Activated CD4-positive, alpha-beta T cell treated with anti-CD3 and anti-CD28 coated beads, Interleukin-2, Interleukin-4, amounts not matched to agents 100 ng/mL and 50 ng/mL, durations not matched to agents 16 hours and 8 hours (primary cell): ENCODE data around the gene NDUFB11.
A peak's percentile ranks its signal among the peaks of the same experiment; 100 is the strongest.
"Not testable (repeated sequence)": the region's sequence is repeated elsewhere in the genome, so short reads cannot be mapped to it uniquely, and the experiment has no call there.

Experiments used
- DNase-seq: peaks from one replicate; pipeline ENCODE4 v3.0.0-alpha.2; 2020; ENCODE audit warnings: low spot score

NDUFB11 gene

DNA sequence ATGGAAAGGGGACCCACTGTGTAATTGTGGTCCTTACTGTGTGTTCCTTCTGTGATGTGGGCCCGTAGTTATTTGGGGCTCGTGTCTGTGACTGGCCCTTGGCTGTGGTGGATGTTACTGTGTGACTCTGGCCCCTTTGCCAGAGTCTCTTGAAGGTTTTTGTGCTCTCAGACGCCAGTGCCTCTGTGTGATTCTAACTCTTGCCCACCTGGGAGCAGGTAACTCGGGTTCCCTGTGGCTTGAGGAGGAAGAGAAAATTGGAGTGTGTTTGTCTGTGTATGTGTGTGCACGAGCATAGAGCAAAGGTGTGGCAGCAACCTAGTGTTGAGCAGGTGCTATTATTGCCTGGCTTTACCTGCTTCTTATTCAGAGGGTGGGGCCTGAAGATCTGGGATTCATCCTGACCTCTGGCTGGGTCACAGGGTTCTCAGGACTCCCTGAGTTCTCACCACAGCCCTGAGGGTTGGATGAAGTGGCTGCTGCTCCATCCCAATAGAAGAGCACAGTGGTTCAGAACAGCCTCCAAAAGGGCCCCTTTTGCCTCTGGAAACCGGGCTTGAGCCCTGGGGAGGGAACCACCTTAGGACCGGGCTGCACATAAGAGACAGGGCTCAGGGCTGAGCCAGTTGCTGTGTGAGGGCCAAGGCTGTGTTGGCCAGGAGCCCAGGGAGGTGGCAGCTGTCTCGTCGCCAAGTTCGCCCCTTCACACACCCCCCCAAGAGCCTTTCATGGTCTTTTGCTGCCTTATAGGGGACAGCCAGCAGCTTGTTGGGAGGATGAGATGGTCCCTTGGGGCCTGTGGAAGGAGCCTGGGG, 1.8 kb upstream of the NDUFB11 start:
- no peak for DNase-seq

DNA sequence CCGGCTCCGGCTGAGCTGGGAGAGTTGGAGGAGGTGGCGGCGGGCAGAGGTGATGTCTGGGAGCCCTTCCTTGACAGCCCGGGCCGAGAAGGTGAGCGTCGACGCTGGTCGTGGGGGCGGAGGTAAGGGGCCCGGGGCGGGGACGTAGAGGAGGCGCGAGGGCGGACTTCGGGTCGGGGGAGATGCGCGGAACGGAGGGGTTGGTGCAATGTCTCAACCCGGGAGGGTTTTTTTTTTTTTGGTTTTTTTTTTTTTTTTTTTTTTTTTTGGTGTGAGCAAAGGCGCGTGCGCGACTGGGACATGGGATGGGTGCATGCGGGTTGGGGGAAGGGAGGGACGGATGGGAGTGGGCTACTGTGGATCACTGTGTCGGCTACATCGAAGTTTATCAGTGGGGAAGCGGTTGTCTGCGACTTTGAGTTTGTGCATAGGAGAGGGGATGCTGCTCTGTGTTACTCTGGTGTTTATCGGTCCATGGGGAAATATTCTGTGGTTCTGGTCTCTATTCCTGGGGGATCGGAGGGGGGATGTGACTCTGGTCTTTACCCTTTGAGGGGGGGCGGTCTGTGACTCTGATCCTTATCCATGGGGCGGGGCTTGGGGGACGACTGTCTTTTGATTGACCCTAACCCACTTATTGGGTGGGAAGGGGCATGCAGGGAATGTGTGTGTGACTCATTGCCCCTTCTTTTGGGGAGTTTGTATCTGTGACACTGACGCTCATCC, 1.1 kb upstream of the NDUFB11 start:
- DNase-seq: no peak

DNA sequence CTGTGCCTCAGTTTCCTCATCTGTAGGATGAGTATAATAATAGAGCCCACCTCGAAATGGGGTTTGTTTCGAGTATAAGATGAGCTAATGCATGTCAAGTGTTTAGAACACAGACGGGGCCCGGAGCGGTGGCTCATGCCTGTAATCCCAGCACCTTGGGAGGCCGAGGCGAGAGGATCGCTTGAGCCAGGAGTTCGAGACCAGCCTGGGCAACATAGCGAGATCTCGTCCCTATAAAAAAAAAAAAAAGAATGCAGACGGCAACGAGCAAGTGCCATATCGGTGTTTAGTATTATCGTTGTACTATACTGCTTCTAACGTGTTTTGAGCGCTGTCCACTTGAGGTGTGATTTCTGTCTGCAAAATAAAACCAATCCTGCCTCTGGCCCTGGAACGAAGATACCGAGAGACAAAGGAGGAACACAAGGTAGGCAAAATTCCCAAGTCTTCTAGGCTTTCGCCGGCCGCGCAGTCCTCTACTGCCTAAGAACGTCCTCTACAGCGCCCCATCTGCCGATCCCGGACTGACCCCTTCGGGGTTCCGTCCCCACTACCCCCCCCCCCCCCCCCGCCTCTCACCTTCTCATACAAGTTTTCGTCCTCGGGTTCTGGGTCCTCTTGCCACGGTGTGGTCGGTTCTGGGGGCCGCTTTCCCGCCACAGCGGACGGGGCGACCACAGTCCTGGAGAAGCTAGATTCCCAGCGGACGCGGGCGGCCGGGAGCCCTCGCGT, 442 bp downstream of the NDUFB11 start:
- DNase-seq: no peak

DNA sequence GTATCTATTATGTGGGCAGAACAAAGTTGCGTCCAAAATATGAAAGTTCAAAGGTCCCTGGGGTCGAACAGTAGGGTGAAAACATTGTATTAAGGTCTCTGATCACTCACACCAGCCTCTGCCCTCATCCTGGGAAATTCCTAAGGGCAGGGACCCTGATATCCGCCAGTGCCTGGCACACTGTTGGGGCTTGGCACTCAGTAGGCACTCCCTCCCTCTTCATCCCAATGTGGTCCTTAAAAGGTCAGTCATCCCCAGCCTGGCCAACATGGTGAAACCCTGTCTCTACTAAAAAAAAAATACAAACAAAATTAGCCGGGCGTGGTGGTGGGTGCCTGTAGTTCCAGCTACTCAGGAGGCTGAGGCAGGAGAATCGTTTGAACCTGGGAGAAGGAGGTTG, 6.3 kb downstream of the NDUFB11 start:
- no peak for DNase-seq

DNA sequence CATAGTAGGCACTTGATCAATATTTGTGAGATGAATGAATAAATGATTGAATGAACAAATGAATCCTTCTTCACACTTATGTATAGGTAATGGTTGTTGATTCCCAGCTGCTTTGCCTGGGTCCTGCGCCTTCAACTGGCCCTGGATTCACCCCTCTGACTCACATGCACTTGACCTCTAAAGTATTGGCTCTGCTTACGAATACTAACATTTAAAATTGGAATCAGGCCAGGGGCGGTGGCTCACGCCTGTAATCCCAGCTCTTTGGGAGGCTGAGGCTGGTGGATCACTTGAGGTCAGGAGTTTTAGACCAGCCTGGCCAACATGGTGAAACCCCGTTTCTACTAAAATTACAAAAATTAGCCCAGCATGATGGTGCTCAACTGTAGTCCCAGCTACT, 8.9 kb downstream of the NDUFB11 start:
- not testable (repeated sequence) for DNase-seq

DNA sequence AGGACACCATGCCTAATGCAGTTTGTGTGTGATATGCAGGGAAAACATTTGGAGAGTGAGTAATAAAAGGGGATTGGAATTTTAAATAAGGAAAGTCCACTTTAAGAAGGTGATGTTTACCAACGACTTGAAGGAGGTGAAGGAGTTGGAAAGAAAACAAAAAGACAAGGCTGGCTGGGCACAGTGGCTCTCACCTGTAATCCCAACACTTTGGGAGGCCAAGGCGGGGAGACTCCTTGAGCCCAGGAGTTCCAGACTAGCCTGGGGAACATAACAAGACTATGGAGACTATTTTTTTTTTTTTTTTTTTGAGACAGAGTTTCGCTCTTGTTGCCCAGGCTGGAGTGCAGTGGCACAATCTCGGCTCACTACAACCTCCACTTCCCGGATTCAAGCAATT, 11.0 kb downstream of the NDUFB11 start:
- no peak for DNase-seq

DNA sequence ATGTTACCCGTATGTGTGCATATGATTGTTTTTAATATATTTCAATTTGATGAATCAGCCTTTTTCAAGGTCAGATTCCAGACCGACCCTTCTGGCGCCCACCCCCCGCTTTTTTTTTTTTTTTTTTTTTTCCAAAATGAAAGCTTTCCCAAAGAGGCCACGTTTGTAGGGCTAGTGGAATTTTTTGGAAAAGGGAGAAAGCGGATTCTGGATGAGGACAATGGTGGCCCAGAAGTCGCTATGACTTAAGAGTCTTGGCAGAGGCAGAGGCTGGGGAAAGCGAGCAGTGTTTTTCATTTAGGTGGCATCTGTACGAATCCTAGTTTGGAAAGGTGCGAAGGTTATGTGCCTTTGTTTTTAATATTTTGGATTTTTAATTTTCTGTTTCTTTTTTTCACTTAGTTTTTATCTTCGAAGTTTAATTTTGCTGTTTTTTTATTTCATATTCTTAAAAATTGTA, 14.6 kb downstream of the NDUFB11 start:
- DNase-seq: no peak

DNA sequence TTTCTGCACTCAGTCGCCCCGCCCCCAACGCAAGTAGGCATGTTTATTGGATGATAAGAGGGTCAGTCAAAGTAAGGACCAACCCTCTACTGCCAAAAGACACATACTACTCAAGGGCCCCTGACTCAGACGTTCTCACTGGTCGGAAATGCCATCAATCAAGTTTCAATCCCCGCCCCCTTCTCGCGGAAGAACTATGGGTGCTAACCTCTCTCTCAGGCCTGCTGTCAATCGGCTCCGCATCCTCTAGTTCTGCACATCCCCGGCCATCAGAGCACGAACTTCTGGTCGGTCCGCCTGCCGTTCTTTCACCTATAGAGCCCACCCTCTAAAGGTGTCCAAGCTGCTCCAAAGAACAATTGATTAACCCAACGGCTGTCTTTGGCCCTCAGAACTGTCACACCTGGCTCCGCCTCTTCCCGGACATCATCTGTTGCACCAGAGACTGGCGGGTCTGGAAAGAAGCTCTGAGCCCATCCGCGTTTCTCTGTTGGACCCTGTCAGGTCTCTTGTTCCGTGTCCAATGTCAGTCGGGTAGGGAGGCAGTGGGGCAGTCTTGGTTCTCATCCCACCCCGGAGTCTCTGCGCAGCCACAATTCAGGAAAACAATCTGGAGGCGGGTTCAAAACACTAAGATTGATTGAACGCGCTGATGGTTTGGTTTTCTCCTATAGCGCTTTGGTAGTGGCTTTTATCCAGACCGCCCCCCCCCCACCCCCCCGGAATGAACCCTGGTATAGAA, 15.2 kb downstream of the NDUFB11 start:
- DNase-seq: peak; percentile 90

DNA sequence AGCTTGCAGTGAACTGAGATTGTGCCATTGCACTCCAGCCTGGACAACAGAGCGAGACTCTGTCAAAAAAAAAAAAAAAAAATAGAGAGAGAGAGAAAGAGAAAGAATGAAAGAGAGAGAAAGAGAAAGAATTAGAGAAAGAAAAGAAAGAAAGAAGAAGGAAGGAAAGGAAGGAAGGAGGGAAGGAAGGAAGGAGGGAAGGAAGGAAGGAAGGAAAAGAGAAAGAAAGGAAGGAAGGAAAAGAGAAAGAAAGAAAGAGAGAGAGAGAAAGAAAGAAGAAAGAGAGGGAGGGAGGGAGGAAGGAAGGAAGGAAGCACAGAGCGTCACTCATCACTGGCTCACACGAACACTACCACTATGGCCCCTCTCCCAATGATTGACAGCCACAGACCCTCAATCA, 20.0 kb downstream of the NDUFB11 start:
- DNase-seq: not testable (repeated sequence)

DNA sequence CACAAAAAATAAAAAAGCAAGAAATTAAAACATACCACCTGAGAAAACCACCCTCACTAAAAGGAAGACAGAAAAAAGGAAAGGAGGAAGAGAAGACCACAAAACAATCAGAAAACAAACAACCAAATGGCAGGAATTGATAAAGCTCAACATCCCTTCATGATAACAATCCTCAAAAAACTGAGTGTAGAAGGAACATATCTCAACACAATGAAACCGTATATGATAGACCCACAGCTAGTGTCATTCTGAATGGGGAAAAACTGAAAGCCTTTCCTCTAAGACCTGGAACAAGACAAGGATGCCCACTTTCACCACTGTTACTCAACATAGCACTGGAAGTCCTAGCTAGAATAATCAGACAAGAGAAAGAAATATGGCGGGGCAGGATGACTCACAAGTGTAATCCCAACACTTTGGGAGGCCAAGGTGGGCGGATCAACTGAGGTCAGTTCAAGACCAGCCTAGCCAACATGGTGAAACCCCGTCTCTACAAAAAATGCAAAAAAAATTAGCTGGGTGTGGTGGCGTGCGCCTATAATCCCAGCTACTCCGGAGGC, 27.9 kb downstream of the NDUFB11 start:
- DNase-seq: not testable (repeated sequence)

DNA sequence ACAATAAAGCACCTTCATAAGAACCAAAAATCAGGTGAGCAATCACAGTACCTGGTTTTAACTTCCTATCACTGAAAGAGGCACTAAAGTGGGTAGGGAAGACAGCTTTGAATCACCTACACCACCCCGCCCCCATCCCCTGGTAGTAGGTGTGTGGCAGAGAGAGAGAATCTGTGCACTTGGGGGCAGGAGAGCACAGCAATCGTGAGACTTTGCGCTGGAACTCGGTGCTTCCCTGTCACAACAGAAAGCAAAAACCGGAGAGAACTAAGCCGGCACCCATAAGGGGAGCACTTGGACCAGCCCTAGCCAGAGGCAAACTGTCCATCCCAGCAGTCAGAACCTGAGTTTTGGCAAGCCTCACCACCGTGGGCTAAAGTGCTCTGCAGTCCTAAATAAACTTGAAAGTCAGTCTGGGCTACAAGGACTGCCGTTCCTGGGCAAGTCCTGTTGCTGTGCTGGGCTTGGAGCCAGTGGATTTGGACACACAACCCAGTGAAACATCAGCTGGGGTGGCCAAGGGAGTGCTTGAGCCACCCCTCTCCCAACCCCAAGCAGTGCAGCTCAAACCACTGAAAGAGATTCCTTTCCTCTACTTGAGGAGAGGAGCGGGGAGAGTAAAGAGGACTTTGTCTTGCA, 32.1 kb downstream of the NDUFB11 start:
- no peak for DNase-seq

DNA sequence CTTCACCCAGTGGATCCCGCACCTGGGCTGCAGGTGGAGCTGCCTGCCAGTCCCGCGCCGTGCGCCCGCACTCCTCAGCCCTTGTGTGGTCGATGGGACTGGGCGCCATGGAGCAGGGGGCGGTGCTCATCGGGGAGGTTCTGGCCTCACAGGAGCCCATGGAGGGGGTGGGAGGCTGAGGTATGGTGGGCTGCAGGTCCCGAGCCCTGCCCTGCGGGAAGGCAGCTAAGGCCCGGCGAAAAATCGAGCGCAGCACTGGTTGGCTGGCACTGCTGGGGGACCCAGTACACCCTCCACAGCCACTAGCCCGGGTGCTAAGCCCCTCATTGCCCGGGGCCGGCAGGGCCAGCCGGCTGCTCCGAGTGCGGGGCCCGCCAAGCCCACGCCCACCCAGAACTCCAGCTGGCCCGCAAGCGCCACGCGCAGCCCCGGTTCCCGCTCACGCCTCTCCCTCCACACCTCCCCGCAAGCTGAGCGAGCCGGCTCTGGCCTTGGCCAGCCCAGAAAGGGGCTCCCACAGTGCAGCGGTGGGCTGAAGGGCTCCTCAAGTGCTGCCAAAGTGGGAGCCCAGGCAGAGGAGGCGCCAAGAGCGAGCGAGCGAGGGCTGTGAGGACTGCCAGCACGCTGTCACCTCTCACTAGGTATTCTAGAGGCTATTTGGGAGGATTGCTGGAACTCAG, 33.4 kb downstream of the NDUFB11 start:
- not testable (repeated sequence) for DNase-seq

DNA sequence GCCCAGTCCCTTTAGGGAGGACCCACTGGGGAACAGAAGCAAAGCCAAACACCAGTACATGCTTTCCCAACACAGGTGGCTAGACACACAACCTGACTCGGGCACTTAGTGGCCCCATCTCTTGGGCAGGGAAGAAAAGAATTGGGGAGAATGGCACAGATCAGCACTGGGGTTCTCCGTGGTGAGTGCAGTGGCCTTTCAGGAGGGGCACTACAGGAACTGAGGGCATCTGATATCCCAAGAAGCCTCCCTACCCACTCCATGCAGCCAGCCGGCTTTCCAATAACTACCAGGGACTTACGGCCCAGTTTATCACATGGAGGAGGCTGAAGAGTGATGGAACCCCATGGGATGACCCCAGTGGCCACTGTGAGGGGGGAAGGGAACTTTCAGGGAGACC, 43.3 kb downstream of the NDUFB11 start:
- DNase-seq: no peak

DNA sequence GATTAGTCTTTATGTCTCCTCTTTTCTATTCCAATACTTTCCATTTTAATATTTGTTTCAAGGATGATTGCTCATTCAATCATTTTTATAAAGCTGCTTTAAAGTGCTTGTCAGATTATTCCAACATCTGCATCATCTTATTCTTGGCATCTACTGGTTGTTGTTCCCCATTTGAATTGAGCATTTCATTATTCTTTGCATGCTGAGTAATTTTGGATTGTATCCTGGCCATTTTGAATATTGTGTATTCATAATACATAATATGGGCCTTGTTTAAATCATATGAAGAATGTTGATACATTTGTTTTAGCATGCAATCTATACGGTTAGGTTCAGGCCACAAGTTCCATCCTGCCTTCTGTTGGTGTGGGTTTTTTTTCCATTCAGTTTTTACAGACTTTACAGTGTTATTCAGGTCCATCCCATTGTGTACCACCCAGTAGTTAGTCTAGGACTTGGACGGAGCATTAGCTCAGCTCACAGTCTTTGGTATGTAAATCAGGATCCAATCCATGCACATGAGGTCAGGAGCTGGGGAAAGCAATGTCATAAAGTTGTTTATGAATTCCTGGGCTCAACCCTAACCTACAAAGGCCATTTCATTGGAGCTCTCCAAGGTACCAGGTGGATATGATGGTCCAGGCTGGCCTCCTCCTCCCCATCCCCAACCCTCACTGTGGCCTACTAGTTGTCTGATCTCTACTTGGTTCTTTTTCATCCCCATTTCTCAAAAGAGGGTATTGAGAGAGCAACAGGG, 46.0 kb downstream of the NDUFB11 start:
- no peak for DNase-seq

DNA sequence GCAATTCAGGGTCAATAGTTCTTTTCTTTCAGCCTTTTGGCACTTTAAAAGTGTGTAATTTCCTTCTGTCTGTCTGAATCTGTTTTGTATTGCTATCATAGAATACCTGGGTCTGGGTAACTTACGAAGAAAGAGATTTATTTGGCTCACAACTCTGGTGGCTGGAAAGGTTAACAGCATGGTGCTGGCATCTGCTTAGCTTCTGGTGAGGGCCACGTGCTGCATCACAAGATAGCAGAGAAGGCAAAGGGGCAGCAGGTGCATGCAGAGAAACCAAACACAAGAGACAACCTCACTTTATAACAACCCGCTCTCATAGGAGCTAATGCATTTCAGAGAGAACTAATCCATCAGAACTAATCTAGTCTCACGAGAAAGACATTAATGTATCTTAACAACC, 47.5 kb downstream of the NDUFB11 start:
- no peak for DNase-seq

DNA sequence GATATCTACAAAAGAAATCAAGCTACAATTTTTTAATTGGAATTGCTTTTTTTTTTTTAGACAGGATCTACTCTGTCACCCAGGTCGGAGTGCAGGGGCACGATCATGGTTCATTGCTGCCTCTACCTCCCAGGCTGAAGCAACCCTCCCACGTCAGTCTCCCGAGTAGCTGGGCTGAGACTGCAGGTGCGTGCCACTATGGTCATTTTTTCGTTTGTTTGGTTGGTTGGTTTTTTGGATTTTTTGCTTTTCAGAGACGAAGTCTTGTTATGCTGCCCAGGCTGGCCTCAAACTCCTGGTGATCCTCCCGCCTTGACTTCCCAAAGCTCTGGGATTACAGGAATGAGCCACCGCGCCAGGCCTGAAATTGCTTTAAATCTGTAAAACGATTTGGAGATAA, 50.6 kb downstream of the NDUFB11 start:
- DNase-seq: no peak

DNA sequence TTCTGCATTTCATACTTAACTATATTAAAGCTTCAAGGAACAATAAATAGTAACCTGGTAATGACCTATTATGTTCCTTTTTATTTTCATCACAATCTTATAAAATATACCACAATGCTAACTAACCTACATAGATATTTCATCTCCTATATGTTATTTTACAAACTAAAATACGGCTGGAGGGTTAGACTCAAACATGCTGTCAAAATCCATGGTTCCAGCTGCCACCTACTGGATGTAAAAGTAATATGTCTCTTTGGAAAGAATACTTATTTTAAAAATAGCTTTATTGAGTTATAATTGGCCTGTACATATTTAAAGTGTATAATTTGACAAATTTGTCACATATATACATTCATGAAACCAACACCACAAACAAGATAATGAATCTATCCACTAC, 51.3 kb downstream of the NDUFB11 start:
- DNase-seq: peak; percentile 21
